Sigmoid colon (tissue), 3 donors: ENCODE measurements around the gene RUNX2.

Experiments used
- CTCF ChIP-seq, 4 experiments: fragments of 450-650 bp in 3 of 4; fragments of 200-600 bp in 1 of 4; IDR thresholded peaks; one replicate each; pipeline ENCODE4 v1.5.1; 2016 to 2019; ENCODE audit warnings: antibody characterized with exemption in 4 of 4, mild to moderate bottlenecking in 3 of 4, moderate library complexity in 2 of 4
- POLR2A ChIP-seq, 2 donors: fragments of 450-650 bp; IDR thresholded peaks; one replicate each; pipeline ENCODE4 v1.6.1; 2016; ENCODE audit warnings: antibody characterized with exemption in 2 of 2, mild to moderate bottlenecking in 2 of 2, moderate library complexity in 2 of 2

- TF ChIP-seq CTCF (IDR thresholded peaks at IDR 0.05) = no peak
- no peak for TF ChIP-seq POLR2A (IDR thresholded peaks at IDR 0.05)
Observed at GRCh38 chr6:45589367-45589766, 261.2 kb downstream of the RUNX2 start.
